Activated CD4-positive, alpha-beta memory T cell treated with anti-CD3 and anti-CD28 coated beads for 36 hours (primary cell): Measurements from ENCODE around the gene IKZF3. TPM values are rescaled to one million over a fixed set of nuclear protein-coding genes. Genes with fewer than 3 reads are reported as not detected.
A peak's percentile ranks its signal among the peaks of the same experiment; 100 is the strongest.

Experiments used
- CTCF ChIA-PET: fragments of 350-600 bp; sonication (Branson Sonifier 250); formaldehyde crosslinking; loops from one replicate; lab custom pipeline; 2021; ENCODE audit warnings: antibody characterized with exemption, inconsistent platforms; lab: Charles Lee
- POLR2A ChIA-PET: fragments of 350-600 bp; sonication (Branson Sonifier 250); formaldehyde crosslinking; loops from one replicate; lab custom pipeline; 2021; ENCODE audit warnings: antibody characterized with exemption; lab: Charles Lee
- DNase-seq: peaks from one replicate; pipeline ENCODE4 v3.0.0-alpha.2; 2020
- H3K27ac Mint-ChIP-seq: one replicate; pipeline ENCODE4 v1.8.0; 2021; ENCODE audit warnings: mixed read lengths
- H3K27me3 Mint-ChIP-seq: one replicate; pipeline ENCODE4 v1.8.0; 2021; ENCODE audit warnings: mixed read lengths
- H3K36me3 Mint-ChIP-seq: one replicate; pipeline ENCODE4 v1.8.0; 2021; ENCODE audit warnings: mixed read lengths
- H3K4me1 Mint-ChIP-seq: one replicate; pipeline ENCODE4 v1.8.0; 2021; ENCODE audit warnings: low read depth, mixed read lengths
- H3K4me3 Mint-ChIP-seq: one replicate; pipeline ENCODE4 v1.8.0; 2021; ENCODE audit warnings: mild to moderate bottlenecking, mixed read lengths
- H3K9me3 Mint-ChIP-seq: one replicate; pipeline ENCODE4 v1.8.0; 2021; ENCODE audit warnings: mixed read lengths
- intact Hi-C: fragments of 100-400 bp; cut with micrococcal nuclease; formaldehyde crosslinking; loops from one replicate; pipeline ENCODE4 v1.15.1; 2023
- total RNA-seq, 2 experiments: library from RNA; stranded (reverse); gene quantifications; one replicate each; pipeline ENCODE4 v1.2.3, GENCODE V29; 2021

The IKZF3 gene
- total RNA-seq, 2 experiments from 2014 or later: 51.2 to 52.0 TPM

GRCh38 chr17:39793301-39793872, 70.7 kb downstream of the IKZF3 start:
- ChIA-PET POLR2A (interaction anchor here (0.7 to 5.4 kb wide), 13 partner anchors 8 to 74 kb away, joined by 3 to 61 read pairs (median 4); partner anchors contain the start of gene MIEN1), CTCF (interaction anchor here (0.5 to 2.5 kb wide), 11 partner anchors 11 to 187 kb away, joined by 3 to 14 read pairs (median 3); partner anchors contain the start of gene PSMD3)
- DNase-seq: no peak
- H3K27ac Mint-ChIP-seq: peak overlapping the region; percentile 80
- H3K27me3 Mint-ChIP-seq: no peaks in the 10 kb centered on the region
- intact Hi-C loops: loop anchor here (2.0 kb wide), 2 partner anchors 39 to 41 kb away; no protein-coding TSS in a partner anchor
- H3K4me3 Mint-ChIP-seq: peak overlapping the region; percentile 36
- H3K9me3 Mint-ChIP-seq: no peaks in the 10 kb centered on the region
- H3K4me1 Mint-ChIP-seq: peaks cover 68% of the 10 kb centered on the region
- peaks cover 31% of the 10 kb centered on the region for H3K36me3 Mint-ChIP-seq

DNA sequence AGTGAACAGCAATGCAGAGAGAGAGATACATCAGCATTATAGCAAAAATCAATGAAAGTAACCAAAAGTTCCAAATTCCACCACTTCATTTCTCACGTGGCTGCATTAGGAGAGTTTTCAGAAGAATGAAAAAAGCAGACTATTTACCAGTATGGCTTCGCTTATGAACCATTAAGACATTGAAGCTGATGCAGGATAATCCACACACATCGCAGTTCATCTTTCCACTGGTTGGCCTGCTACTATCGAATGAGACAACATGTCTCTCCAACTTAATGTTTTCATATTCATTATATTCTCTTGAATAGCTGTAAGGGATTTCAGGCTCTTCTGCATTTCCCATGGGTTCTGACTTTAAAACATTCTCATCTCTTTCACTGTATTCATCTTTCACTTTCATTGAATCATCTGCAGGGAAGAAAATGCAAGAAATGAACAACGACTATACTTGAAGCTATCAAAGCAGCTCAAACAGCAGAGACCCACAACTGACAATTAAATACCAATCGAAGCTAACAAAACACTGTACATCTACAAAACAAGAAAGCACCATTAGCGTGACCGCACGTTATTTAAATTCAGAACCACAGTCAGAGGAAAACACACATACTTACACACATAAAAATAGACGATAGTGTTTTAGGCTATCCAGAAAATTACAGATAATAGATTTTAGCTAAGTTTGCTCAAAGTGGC, 71.4 kb downstream of the IKZF3 start:
- peaks cover 66% of the 10 kb centered on the region for H3K4me1 Mint-ChIP-seq

GRCh38 chr17:39791111-39791992, 72.8 kb downstream of the IKZF3 start:
- H3K4me3 Mint-ChIP-seq: peak overlapping the region; percentile 44
- peaks cover 70% of the 10 kb centered on the region for H3K4me1 Mint-ChIP-seq
- intact Hi-C loops: loop anchor here (1.0 kb wide), 5 partner anchors 13 to 76 kb away; no protein-coding TSS in a partner anchor
- POLR2A ChIA-PET: interaction anchor here (0.8 to 5.4 kb wide), 10 partner anchors 10 to 71 kb away, joined by 3 to 61 read pairs (median 4); no protein-coding TSS in a partner anchor
- no peaks in the 10 kb centered on the region for H3K27me3 Mint-ChIP-seq
- peaks cover 43% of the 10 kb centered on the region for H3K36me3 Mint-ChIP-seq
- CTCF ChIA-PET: interaction anchor here (0.6 to 2.5 kb wide), 8 partner anchors 7 to 73 kb away, joined by 3 to 14 read pairs (median 4); partner anchors contain the start of gene IKZF3
- H3K27ac Mint-ChIP-seq: peak overlapping the region; percentile 91
- no peaks in the 10 kb centered on the region for H3K9me3 Mint-ChIP-seq
- DNase-seq: peak; percentile 75

More for the DNA sequence above, 71.4 kb downstream of the IKZF3 start:
- Mint-ChIP-seq H3K27me3 (no peaks in the 10 kb centered on the region), H3K36me3 (peaks cover 38% of the 10 kb centered on the region), H3K4me3 (peak overlapping the region; percentile 39), H3K27ac (peak overlapping the region; percentile 80), H3K9me3 (no peaks in the 10 kb centered on the region)
- ChIA-PET CTCF (interaction anchor here (0.8 to 2.5 kb wide), 12 partner anchors 9 to 188 kb away, joined by 3 to 14 read pairs (median 4); partner anchors contain the start of gene PSMD3), POLR2A (interaction anchor here (0.7 to 5.4 kb wide), 15 partner anchors 9 to 74 kb away, joined by 3 to 61 read pairs (median 4); partner anchors contain the start of gene MIEN1)
- no peak for DNase-seq
- intact Hi-C loops: loop anchor here (2.0 kb wide), 2 partner anchors 38 to 42 kb away; no protein-coding TSS in a partner anchor

DNA sequence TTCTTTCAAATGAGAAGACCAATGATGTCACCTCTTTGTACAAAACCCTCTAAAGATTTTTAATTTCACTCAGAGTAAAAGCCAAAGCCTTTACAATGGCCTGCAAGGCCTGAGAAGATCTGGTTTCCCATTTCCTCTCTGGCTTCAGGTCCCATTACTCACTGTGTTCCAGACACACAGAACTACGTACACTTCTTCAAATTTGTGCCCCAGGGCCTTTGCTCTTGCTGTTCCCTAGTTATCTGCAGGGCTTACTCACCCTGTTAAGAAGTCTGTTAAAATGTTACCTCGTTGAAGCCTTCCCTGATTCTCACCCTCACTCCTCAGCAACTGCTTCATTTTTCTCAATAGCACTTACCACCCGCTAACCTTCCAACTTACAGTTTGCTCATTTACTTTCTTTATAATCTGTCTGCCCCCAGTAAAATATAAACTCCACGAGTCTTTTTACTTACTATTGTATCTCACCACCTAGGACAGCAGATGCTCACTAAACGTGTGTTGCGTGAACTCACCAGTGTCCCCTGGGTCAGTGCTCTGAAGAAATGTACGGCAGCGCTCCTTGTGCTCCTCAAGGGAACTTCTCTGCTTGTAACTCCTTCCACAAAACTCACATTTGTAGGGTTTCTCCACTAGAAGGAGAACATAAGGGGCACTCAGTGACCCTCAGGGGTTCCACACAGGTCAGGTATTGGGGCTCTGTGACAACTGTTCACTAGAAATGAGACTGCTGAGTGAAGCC, 76.2 kb downstream of the IKZF3 start:
- intact Hi-C loops: no loop called here
- POLR2A ChIA-PET: no interaction called here
- H3K4me3 Mint-ChIP-seq: no peak overlapping the region
- no peaks in the 10 kb centered on the region for H3K27me3 Mint-ChIP-seq
- no peaks in the 10 kb centered on the region for H3K9me3 Mint-ChIP-seq
- H3K27ac Mint-ChIP-seq: no peak overlapping the region
- CTCF ChIA-PET: interaction anchor here (1.0 to 1.3 kb wide), 2 partner anchors 9 to 28 kb away, joined by 3 read pairs; no protein-coding TSS in a partner anchor
- no peak for DNase-seq
- peaks cover 55% of the 10 kb centered on the region for H3K36me3 Mint-ChIP-seq
- H3K4me1 Mint-ChIP-seq: peaks cover 69% of the 10 kb centered on the region

DNA sequence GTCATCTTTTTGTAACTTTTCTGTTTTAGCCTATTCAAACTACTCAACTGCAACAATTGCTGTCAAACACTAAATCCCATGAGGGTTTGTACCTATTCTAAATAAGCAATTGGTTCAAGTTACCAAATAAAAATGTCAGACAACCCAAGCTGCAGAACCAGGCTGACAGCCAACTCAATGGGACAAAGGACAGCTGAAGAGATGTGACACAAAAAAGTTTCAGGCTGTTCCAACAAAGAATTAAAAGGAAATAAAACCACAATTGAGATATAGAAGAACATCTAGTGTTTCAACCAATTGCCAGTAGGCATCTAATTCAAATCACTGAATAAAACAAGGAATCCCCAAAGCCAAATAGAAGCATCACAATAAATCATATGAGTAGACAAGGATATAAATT, 77.1 kb downstream of the IKZF3 start:
- H3K4me1 Mint-ChIP-seq: peaks cover 69% of the 10 kb centered on the region
- POLR2A ChIA-PET: interaction anchor here (1.1 kb wide), 1 partner anchor 17 kb away, joined by 4 read pairs; no protein-coding TSS in a partner anchor
- intact Hi-C loops: no loop called here
- CTCF ChIA-PET: interaction anchor here (1.7 kb wide), 1 partner anchor 57 kb away, joined by 7 read pairs; the partner anchor contains the start of gene MIEN1
- DNase-seq: no peak
- no peaks in the 10 kb centered on the region for H3K9me3 Mint-ChIP-seq
- H3K36me3 Mint-ChIP-seq: peaks cover 58% of the 10 kb centered on the region
- no peaks in the 10 kb centered on the region for H3K27me3 Mint-ChIP-seq
- no peak overlapping the region for H3K4me3 Mint-ChIP-seq
- H3K27ac Mint-ChIP-seq: no peak overlapping the region

GRCh38 chr17:39782980-39783379, 81.1 kb downstream of the IKZF3 start:
- H3K9me3 Mint-ChIP-seq: no peaks in the 10 kb centered on the region
- ChIA-PET CTCF (interaction anchor here (1.1 kb wide), 1 partner anchor 161 kb away, joined by 5 read pairs; no protein-coding TSS in a partner anchor), POLR2A (no interaction called here)
- DNase-seq: no peak
- no peaks in the 10 kb centered on the region for H3K27me3 Mint-ChIP-seq
- H3K27ac Mint-ChIP-seq: peak overlapping the region; percentile 67
- H3K4me1 Mint-ChIP-seq: peaks cover 74% of the 10 kb centered on the region
- peaks cover 37% of the 10 kb centered on the region for H3K36me3 Mint-ChIP-seq
- intact Hi-C loops: no loop called here
- no peak overlapping the region for H3K4me3 Mint-ChIP-seq

DNA sequence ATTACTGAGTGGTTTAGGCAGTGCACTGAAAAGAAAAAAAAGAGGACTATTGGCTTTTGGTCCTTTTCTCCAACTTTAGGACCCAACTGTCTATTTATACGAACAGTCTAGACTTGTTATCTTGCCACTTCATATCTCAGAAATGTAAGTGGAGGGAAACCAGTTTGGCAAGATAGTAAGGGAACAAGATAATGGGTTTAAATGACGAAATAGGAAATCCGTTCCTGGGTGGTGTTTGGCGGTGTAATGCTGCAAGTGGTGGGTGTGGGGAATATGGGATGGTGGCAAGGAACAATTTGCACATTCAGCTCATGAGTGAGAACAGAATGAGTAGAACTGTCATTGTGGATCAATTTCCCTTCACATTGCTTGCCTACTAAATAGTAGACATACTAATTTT, 81.6 kb downstream of the IKZF3 start:
- H3K27ac Mint-ChIP-seq: peak overlapping the region; percentile 78
- no peaks in the 10 kb centered on the region for H3K9me3 Mint-ChIP-seq
- no peak overlapping the region for H3K4me3 Mint-ChIP-seq
- peaks cover 34% of the 10 kb centered on the region for H3K36me3 Mint-ChIP-seq
- CTCF ChIA-PET: interaction anchor here (0.9 to 1.1 kb wide), 2 partner anchors 11 to 161 kb away, joined by 3 to 5 read pairs; no protein-coding TSS in a partner anchor
- peaks cover 74% of the 10 kb centered on the region for H3K4me1 Mint-ChIP-seq
- intact Hi-C loops: no loop called here
- POLR2A ChIA-PET: interaction anchor here (1.9 kb wide), 1 partner anchor 21 kb away, joined by 7 read pairs; no protein-coding TSS in a partner anchor
- DNase-seq: no peak
- no peaks in the 10 kb centered on the region for H3K27me3 Mint-ChIP-seq

- Mint-ChIP-seq H3K36me3 (peaks cover 31% of the 10 kb centered on the region), H3K4me3 (no peak overlapping the region)
- POLR2A ChIA-PET: interaction anchor here (1.9 kb wide), 1 partner anchor 20 kb away, joined by 7 read pairs; no protein-coding TSS in a partner anchor
These were observed 82.3 kb downstream of the IKZF3 start for GRCh38 chr17:39781861-39782213.

DNA sequence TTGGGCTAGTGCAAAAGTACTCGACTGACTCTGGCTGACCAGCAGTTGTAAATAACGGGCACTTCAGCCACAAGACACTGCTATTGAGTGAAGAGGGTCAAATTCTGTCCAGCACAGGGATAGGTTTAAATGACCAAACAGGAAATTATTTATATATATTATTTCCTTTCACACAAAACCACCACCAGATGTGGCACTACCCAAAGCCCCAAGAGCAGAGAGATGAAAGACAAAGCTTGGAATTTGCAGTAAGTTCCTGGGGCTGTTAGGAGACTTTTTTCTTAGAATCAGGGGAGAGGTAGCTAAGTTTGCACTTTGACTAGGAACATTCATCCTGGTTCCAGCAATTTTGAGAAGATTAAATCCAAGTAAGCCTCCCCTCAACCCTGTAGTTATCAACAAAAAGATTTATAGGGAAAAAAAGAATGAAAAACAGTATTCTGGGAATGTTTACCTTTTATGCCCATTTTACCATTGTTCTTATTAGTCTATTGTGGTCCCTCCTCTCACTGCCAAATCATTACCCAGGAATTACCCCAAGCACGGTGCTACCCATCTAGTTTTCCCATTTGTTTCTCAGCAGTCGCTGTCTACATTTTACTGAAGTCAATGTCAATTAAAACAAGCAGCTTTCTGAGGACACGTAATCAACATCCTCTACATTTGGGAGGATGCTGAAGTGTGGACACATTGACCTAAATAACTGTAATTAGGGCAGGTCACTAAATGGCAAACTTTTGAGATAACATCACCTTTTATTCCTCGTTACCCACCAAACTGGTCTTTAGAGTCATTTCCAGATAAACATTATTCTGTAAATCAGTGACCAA, 82.9 kb downstream of the IKZF3 start:
- Mint-ChIP-seq H3K27me3 (no peaks in the 10 kb centered on the region), H3K27ac (peak overlapping the region; percentile 78), H3K9me3 (no peaks in the 10 kb centered on the region), H3K4me1 (peaks cover 78% of the 10 kb centered on the region), H3K36me3 (peaks cover 34% of the 10 kb centered on the region), H3K4me3 (no peak overlapping the region)
- CTCF ChIA-PET: interaction anchor here (0.9 to 1.5 kb wide), 6 partner anchors 10 to 199 kb away, joined by 3 to 5 read pairs (median 4); partner anchors contain the start of gene PSMD3
- no peak for DNase-seq
- POLR2A ChIA-PET: interaction anchor here (1.6 to 1.9 kb wide), 2 partner anchors 19 to 26 kb away, joined by 5 to 7 read pairs; no protein-coding TSS in a partner anchor
- intact Hi-C loops: no loop called here

More at GRCh38 chr17:39781861-39782213, 82.3 kb downstream of the IKZF3 start:
- no peaks in the 10 kb centered on the region for H3K27me3 Mint-ChIP-seq
- DNase-seq: no peak
- H3K4me1 Mint-ChIP-seq: peaks cover 74% of the 10 kb centered on the region
- CTCF ChIA-PET: interaction anchor here (0.9 to 1.4 kb wide), 2 partner anchors 11 to 53 kb away, joined by 3 to 4 read pairs; no protein-coding TSS in a partner anchor
- H3K27ac Mint-ChIP-seq: peak overlapping the region; percentile 78
- intact Hi-C loops: no loop called here
- H3K9me3 Mint-ChIP-seq: no peaks in the 10 kb centered on the region
